Right atrium auricular region (tissue), 2 donors: ENCODE measurements around the gene PI4K2A. TPM values are rescaled to one million over a fixed set of nuclear protein-coding genes. Genes with fewer than 3 reads are reported as not detected.

ENCODE experiments used
- DNase-seq: peaks from one replicate; pipeline ENCODE4 v3.0.0-alpha.2; 2019; ENCODE audit warnings: low spot score
- H3K27ac ChIP-seq, 2 donors: fragments of 200-600 bp; sonication (generic); 1 replicate in 1 of 2; 2 replicates in 1 of 2; pipeline ENCODE4 v1.5.1; 2016 to 2019
- H3K27me3 ChIP-seq, 2 donors: fragments of 200-600 bp; sonication (generic); one replicate each; pipeline versions ENCODE4 v1.5.1 to v1.6.0; 2017 to 2019
- H3K36me3 ChIP-seq: fragments of 200-600 bp; sonication (generic); one replicate; pipeline ENCODE4 v1.5.1; 2016
- H3K4me1 ChIP-seq, 2 donors: fragments of 200-600 bp; sonication (generic); one replicate each; pipeline versions ENCODE4 v1.5.1 to v1.6.0; 2017 to 2019
- H3K4me3 ChIP-seq, 2 donors: fragments of 200-600 bp; sonication (generic); 1 replicate in 1 of 2; 2 replicates in 1 of 2; pipeline ENCODE4 v1.5.1; 2017 to 2019; ENCODE audit warnings: mild to moderate bottlenecking in 1 of 2, moderate library complexity in 1 of 2
- H3K9me3 ChIP-seq, 2 donors: fragments of 200-600 bp; sonication (generic); one replicate each; pipeline ENCODE4 v1.5.1; 2019
- total RNA-seq, 2 donors: library from RNA; depleted of rRNA; stranded (reverse); fragments of >200 nt; gene quantifications; one replicate each; pipeline ENCODE4 v1.1.0, GENCODE V29; 2016
- TF ChIP-seq, protein P1 (sequence below), 2 donors: fragments of 200-600 bp; sonication (generic); IDR thresholded peaks; one replicate each; pipeline ENCODE4 v1.5.1; 2019; ENCODE audit warnings: antibody characterized with exemption in 2 of 2

Gene PI4K2A
- total RNA-seq, 2 donors from 2014 or later: 14.7 to 20.2 TPM

DNA sequence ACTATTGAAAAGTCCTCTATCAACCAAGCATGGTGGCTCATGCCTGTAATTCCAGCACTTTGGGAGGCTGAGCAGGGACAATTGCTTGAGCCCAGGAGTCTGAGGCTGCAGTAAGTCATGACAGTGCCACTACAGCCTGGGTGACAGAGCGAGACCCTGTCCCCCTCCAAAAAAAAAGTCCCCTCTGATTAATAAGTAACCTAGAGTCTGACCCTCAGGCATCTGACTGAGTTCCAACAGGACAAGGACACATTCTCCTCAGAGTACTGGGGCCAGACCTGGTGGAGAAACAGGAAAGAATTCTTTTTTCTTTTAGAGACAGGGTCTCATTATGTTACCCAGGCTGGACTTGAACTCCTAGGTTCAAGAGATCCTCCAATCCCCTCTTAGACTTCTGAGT is 17.2 kb upstream of the PI4K2A start:
- Histone ChIP-seq H3K9me3 (no peaks in the 10 kb centered on the region), H3K36me3 (no peaks in the 10 kb centered on the region), H3K27me3 (no peaks in the 10 kb centered on the region), H3K4me3 (no peak overlapping the region), H3K4me1 (peaks cover 0 to 4% of the 10 kb centered on the region in 2 donors), H3K27ac (no peak overlapping the region)
- DNase-seq: no peak
- TF ChIP-seq, protein P1, sequence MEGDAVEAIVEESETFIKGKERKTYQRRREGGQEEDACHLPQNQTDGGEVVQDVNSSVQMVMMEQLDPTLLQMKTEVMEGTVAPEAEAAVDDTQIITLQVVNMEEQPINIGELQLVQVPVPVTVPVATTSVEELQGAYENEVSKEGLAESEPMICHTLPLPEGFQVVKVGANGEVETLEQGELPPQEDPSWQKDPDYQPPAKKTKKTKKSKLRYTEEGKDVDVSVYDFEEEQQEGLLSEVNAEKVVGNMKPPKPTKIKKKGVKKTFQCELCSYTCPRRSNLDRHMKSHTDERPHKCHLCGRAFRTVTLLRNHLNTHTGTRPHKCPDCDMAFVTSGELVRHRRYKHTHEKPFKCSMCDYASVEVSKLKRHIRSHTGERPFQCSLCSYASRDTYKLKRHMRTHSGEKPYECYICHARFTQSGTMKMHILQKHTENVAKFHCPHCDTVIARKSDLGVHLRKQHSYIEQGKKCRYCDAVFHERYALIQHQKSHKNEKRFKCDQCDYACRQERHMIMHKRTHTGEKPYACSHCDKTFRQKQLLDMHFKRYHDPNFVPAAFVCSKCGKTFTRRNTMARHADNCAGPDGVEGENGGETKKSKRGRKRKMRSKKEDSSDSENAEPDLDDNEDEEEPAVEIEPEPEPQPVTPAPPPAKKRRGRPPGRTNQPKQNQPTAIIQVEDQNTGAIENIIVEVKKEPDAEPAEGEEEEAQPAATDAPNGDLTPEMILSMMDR (IDR thresholded peaks at IDR 0.05): no peak

DNA sequence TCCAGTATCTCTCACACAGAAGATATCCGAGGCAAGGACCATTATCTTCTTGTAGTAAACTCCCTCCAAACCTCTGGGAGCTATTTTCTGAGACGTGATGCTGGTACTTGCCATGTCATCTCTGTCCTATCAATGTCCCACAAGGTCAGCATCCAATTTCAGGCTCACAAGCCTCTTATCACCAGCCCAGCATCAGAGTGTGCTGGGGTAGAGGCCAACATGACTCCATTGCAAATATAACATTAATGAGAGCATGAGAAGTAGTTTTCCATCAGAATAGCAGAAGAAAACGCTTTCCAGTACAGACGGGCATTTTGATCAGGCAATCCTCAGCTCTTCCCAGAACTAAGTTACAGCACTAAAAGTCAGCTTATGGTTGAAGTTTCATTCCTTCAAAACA is 12.7 kb upstream of the PI4K2A start:
- H3K9me3 ChIP-seq: no peaks in the 10 kb centered on the region
- no peaks in the 10 kb centered on the region for H3K36me3 ChIP-seq
- peaks cover 0 to 9% of the 10 kb centered on the region in 2 donors for H3K4me1 ChIP-seq
- DNase-seq: no peak
- no peak overlapping the region for H3K4me3 ChIP-seq
- H3K27ac ChIP-seq: peak overlapping the region; percentile 38 to 64
- TF ChIP-seq, protein P1 (IDR thresholded peaks at IDR 0.05): no peak
- no peaks in the 10 kb centered on the region for H3K27me3 ChIP-seq

DNA sequence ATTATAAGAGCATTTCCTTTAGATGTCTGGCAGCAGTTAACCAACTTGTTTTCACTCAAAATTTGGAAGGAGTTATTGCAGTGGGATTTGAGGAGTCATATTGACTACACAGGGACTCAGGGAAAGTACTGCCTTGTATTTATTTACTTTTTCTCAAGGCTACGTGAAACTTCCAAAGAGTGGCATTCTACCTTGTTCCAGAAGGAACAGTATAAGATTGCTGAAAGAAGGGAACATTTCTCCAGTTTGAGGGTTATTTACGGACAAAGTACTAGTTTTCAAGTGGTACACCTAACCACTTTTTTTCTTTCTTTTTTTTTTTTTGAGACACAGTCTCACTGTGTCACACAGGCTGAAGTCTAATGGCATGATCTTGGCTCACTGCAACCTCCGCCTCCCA is 12.2 kb upstream of the PI4K2A start:
- H3K9me3 ChIP-seq: no peaks in the 10 kb centered on the region
- H3K27ac ChIP-seq: peak overlapping the region; percentile 38 to 64
- no peaks in the 10 kb centered on the region for H3K27me3 ChIP-seq
- peaks cover 0 to 11% of the 10 kb centered on the region in 2 donors for H3K4me1 ChIP-seq
- H3K36me3 ChIP-seq: no peaks in the 10 kb centered on the region
- TF ChIP-seq, protein P1 (IDR thresholded peaks at IDR 0.05): no peak
- H3K4me3 ChIP-seq: no peak overlapping the region
- DNase-seq: no peak

DNA sequence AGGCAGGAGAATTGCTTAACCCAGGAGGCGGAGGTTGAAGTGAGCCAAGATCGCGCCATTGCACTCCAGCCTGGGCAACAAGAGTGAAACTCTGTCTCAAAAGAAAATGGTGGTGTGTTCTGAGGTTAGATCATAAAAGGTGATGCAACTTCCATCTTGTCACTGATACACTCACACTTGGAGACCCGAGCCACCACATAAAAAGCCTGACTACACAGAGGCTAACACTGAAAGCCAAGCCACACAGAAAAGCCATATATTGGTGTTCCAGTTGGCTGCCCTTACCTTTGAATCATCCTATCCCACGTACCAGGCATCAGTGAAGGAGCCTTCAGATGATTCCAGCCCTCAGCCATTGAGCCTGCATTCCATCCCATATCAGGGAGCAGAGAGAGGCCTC is 11.2 kb upstream of the PI4K2A start:
- peaks cover 0 to 11% of the 10 kb centered on the region in 2 donors for H3K4me1 ChIP-seq
- H3K27ac ChIP-seq: no peak overlapping the region
- no peaks in the 10 kb centered on the region for H3K9me3 ChIP-seq
- H3K4me3 ChIP-seq: no peak overlapping the region
- no peak for DNase-seq
- H3K27me3 ChIP-seq: no peaks in the 10 kb centered on the region
- H3K36me3 ChIP-seq: no peaks in the 10 kb centered on the region
- TF ChIP-seq, protein P1 (IDR thresholded peaks at IDR 0.05): no peak

DNA sequence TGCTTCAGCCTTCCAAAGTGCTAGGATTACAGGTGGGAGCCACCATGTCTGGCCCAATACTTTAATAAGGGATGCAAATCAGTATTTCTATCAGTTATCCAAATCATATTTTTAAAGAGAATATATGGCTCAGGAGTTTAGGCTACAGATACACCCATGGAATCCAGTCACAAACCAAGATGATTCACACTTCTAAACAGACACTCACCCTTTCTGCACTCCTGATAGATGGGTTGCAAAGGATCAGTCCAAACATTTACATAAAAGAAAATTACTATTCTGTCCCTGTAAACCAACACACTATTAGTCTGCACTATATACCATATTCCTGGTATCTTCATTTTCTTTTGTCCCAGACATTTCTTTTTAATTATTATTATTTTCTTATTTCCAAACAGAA is 9.4 kb upstream of the PI4K2A start:
- TF ChIP-seq, protein P1 (IDR thresholded peaks at IDR 0.05): no peak
- H3K36me3 ChIP-seq: no peaks in the 10 kb centered on the region
- no peaks in the 10 kb centered on the region for H3K27me3 ChIP-seq
- H3K4me1 ChIP-seq: peaks cover 0 to 11% of the 10 kb centered on the region in 2 donors
- DNase-seq: no peak
- H3K27ac ChIP-seq: no peak overlapping the region
- no peaks in the 10 kb centered on the region for H3K9me3 ChIP-seq
- no peak overlapping the region for H3K4me3 ChIP-seq
